Activated CD8-positive, alpha-beta T cell treated with anti-CD3 and anti-CD28 coated beads, Interleukin-2, amount 10 ng/mL, durations not matched to agents 7 days and 5 days (primary cell): ENCODE measurements around the gene CYBA. TPM values are rescaled to one million over a fixed set of nuclear protein-coding genes. Genes with fewer than 3 reads are reported as not detected.

Source experiments
- ATAC-seq: fragments of 150-1000 bp; cut with Tn5 transposase; one replicate; pipeline ENCODE4 v1.10.0; 2021; ENCODE audit warnings: moderate library complexity
- CTCF ChIA-PET: fragments of 350-600 bp; sonication (Branson Sonifier 250); formaldehyde crosslinking; loops from one replicate; lab custom pipeline; 2021; ENCODE audit warnings: antibody characterized with exemption; lab: Charles Lee
- POLR2A ChIA-PET: fragments of 350-600 bp; sonication (Branson Sonifier 250); formaldehyde crosslinking; loops from one replicate; lab custom pipeline; 2021; ENCODE audit warnings: antibody characterized with exemption; lab: Charles Lee
- DNase-seq: peaks from one replicate; pipeline ENCODE4 v3.0.0-alpha.2; 2020
- H3K27ac Mint-ChIP-seq: one replicate; pipeline ENCODE4 v1.8.0; 2021; ENCODE audit warnings: mild to moderate bottlenecking, mixed read lengths
- H3K27me3 Mint-ChIP-seq: one replicate; pipeline ENCODE4 v1.8.0; 2021; ENCODE audit warnings: low read depth, mixed read lengths
- H3K36me3 Mint-ChIP-seq: one replicate; pipeline ENCODE4 v1.8.0; 2021; ENCODE audit warnings: low read depth, mixed read lengths
- H3K4me1 Mint-ChIP-seq: one replicate; pipeline ENCODE4 v1.8.0; 2021; ENCODE audit warnings: low read depth, mixed read lengths
- H3K4me3 Mint-ChIP-seq: one replicate; pipeline ENCODE4 v1.8.0; 2021; ENCODE audit warnings: mild to moderate bottlenecking, mixed read lengths
- H3K9me3 Mint-ChIP-seq: one replicate; pipeline ENCODE4 v1.8.0; 2022; ENCODE audit warnings: mixed read lengths; ENCODE audit not compliant: insufficient read depth
- total RNA-seq, 2 experiments: library from RNA; stranded (reverse); gene quantifications; one replicate each; pipeline ENCODE4 v1.2.3, GENCODE V29; 2021

Gene CYBA
- total RNA-seq, 2 experiments from 2014 or later = 568 to 599 TPM

DNA sequence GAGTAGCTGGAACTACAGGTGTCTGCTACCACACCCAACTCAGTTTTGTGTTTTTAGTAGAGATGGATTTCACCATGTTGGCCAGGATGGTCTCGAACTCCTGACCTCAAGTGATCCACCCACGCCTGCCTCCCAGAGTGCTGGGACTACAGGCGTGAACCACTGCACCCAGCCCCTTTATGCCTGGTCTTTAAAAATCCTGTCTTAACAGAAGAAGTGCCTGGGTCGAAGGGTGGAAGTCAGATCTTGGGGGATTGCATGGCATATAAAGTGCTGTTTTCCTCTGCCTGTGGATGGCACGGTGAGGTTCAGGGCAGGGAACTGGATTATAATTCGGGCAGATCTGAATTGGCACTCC, 50.3 kb downstream of the CYBA start:
- Mint-ChIP-seq H3K27ac (no peak overlapping the region), H3K4me3 (no peak overlapping the region), H3K4me1 (no peaks in the 10 kb centered on the region), H3K36me3 (peaks cover 41% of the 10 kb centered on the region), H3K9me3 (no peaks in the 10 kb centered on the region), H3K27me3 (no peaks in the 10 kb centered on the region)
- ATAC-seq (no peak), DNase-seq (no peak)
- CTCF ChIA-PET = interaction anchor here (1.4 kb wide), 1 partner anchor 10 kb away, joined by 3 read pairs; no protein-coding TSS in a partner anchor
- POLR2A ChIA-PET = no interaction called here

GRCh38 chr16:88599825-88600538, 50.9 kb downstream of the CYBA start:
- Mint-ChIP-seq H3K27me3 (no peaks in the 10 kb centered on the region), H3K4me1 (no peaks in the 10 kb centered on the region), H3K27ac (no peak overlapping the region), H3K36me3 (peaks cover 44% of the 10 kb centered on the region), H3K9me3 (no peaks in the 10 kb centered on the region), H3K4me3 (no peak overlapping the region)
- DNase-seq = no peak
- ATAC-seq = no peak
- CTCF ChIA-PET = no interaction called here
- POLR2A ChIA-PET = no interaction called here

- CTCF ChIA-PET = no interaction called here
- no peak overlapping the region for H3K4me3 Mint-ChIP-seq
- no peak for ATAC-seq
- H3K27me3 Mint-ChIP-seq = no peaks in the 10 kb centered on the region
- H3K4me1 Mint-ChIP-seq = no peaks in the 10 kb centered on the region
- no peak overlapping the region for H3K27ac Mint-ChIP-seq
- H3K9me3 Mint-ChIP-seq = no peaks in the 10 kb centered on the region
- POLR2A ChIA-PET = no interaction called here
- DNase-seq = no peak
- H3K36me3 Mint-ChIP-seq = peaks cover 42% of the 10 kb centered on the region
Measured at GRCh38 chr16:88599092-88599733, 51.6 kb downstream of the CYBA start.

DNA sequence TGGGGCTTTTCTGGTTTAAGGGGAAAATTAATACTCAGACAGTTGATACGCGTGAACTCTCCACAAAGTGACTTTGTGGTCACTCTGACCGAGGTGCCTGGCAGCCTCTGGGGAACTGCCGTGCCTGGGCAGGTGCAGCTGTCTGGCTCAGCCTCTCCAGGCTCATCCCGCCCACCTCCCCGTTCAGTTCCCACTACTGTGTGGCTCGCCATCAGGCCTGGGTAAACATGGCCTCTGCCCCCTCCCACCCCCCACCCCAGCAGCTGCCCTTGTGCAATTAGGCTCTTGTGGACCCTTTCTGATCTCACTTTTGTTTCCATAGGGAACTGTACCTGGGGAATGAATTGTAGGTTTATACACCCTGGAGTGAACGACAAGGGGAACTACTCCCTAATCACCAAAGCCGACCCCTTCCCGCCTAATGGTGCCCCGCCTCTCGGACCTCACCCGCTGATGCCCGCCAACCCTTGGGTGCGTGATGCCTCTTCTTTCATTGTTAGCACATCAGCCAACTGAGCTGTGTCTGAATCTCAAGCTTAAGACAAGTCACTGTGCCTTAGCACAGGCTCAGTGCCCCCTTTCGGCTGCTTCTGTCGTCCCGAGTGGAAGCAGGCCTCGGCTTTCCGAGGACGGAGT, 52.9 kb downstream of the CYBA start:
- ATAC-seq (no peak), DNase-seq (no peak)
- Mint-ChIP-seq H3K27ac (no peak overlapping the region), H3K4me3 (no peak overlapping the region), H3K27me3 (no peaks in the 10 kb centered on the region), H3K9me3 (no peaks in the 10 kb centered on the region), H3K36me3 (peaks cover 47% of the 10 kb centered on the region), H3K4me1 (no peaks in the 10 kb centered on the region)
- CTCF ChIA-PET = no interaction called here
- POLR2A ChIA-PET = no interaction called here

DNA sequence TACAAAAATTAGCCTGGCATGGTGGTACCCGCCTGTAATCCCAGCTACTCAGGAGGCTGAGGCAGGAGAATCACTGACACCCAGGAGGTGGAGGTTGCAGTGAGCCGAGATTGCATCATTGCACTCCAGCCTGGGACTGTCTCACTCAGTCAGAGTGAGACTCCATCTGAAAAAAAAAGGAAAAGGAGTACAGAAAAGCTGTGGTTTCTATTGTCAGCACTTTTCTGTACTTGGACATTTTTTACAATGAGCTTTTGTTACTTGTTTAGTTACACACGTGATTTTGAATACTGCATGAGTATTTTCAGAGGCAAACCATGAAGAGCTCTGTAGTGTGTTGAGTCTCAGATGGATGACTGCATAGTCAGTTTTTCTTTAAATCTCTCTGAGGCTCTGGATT, 54.4 kb downstream of the CYBA start:
- H3K27ac Mint-ChIP-seq = no peak overlapping the region
- POLR2A ChIA-PET = interaction anchor here (0.6 kb wide), 1 partner anchor 153 kb away, joined by 4 read pairs; no protein-coding TSS in a partner anchor
- peaks cover 2% of the 10 kb centered on the region for H3K4me1 Mint-ChIP-seq
- H3K27me3 Mint-ChIP-seq = no peaks in the 10 kb centered on the region
- no peak overlapping the region for H3K4me3 Mint-ChIP-seq
- ATAC-seq = no peak
- CTCF ChIA-PET = interaction anchor here (1.0 to 1.3 kb wide), 2 partner anchors 23 to 1314 kb away, joined by 3 read pairs; no protein-coding TSS in a partner anchor
- DNase-seq = no peak
- H3K9me3 Mint-ChIP-seq = no peaks in the 10 kb centered on the region
- H3K36me3 Mint-ChIP-seq = peaks cover 44% of the 10 kb centered on the region

DNA sequence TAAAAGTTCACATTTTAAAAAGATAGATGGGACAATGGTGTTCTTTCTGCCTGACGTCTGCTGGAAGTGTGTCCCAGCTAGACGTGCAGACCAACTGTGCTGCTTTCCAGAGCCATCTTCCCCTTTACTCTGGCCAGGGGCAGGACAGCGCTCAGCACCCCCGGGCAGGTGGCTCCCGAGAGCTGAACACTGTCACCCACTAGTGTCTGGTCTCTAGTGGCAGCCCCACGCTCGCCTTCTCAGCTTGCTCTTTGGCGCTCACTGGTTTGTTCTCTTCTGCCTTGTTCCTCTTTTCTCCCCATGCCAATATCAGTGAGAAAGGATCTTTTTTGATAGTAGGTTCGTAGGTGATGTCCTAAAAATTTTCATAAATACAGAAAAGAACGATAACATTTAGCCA, 54.9 kb downstream of the CYBA start:
- Mint-ChIP-seq H3K36me3 (peaks cover 43% of the 10 kb centered on the region), H3K9me3 (no peaks in the 10 kb centered on the region), H3K27me3 (no peaks in the 10 kb centered on the region), H3K4me3 (no peak overlapping the region), H3K27ac (no peak overlapping the region), H3K4me1 (peaks cover 3% of the 10 kb centered on the region)
- CTCF ChIA-PET = interaction anchor here (1.0 to 1.3 kb wide), 2 partner anchors 24 to 1315 kb away, joined by 3 read pairs; no protein-coding TSS in a partner anchor
- ATAC-seq (no peak), DNase-seq (no peak)
- POLR2A ChIA-PET = no interaction called here

- ATAC-seq = no peak
- DNase-seq = no peak
- Mint-ChIP-seq H3K4me3 (no peak overlapping the region), H3K9me3 (no peaks in the 10 kb centered on the region), H3K36me3 (peaks cover 41% of the 10 kb centered on the region), H3K4me1 (peaks cover 3% of the 10 kb centered on the region), H3K27ac (no peak overlapping the region), H3K27me3 (no peaks in the 10 kb centered on the region)
- ChIA-PET CTCF (interaction anchor here (1.3 kb wide), 1 partner anchor 24 kb away, joined by 3 read pairs; no protein-coding TSS in a partner anchor), POLR2A (no interaction called here)
Measured at GRCh38 chr16:88595101-88595500, 55.8 kb downstream of the CYBA start.

DNA sequence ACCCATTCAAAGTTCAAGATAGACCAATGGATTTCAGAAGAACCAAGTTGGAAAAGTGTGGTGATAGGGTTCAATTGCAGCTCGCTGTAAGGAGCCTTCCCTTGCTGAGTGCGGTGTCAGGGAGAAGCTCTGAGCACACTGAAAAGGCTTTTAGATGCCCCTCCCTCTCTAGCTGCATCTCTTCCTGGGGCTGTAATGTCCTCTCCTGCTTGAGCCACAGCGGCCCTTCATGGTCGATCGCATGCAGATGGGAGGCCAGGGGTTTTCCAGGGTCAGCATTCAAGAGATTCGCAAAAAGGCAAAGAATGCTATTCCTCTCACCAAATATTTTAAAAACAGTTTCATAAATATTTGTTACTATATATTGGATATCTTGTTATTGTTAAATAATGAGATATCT, 56.9 kb downstream of the CYBA start:
- no peak for ATAC-seq
- ChIA-PET POLR2A (interaction anchor here (0.6 to 1.6 kb wide), 2 partner anchors 16 to 129 kb away, joined by 3 read pairs; no protein-coding TSS in a partner anchor), CTCF (interaction anchor here (1.3 kb wide), 1 partner anchor 26 kb away, joined by 4 read pairs; no protein-coding TSS in a partner anchor)
- peaks cover 6% of the 10 kb centered on the region for H3K4me1 Mint-ChIP-seq
- H3K27me3 Mint-ChIP-seq = no peaks in the 10 kb centered on the region
- no peak for DNase-seq
- H3K36me3 Mint-ChIP-seq = peaks cover 41% of the 10 kb centered on the region
- no peaks in the 10 kb centered on the region for H3K9me3 Mint-ChIP-seq
- H3K27ac Mint-ChIP-seq = no peak overlapping the region
- H3K4me3 Mint-ChIP-seq = no peak overlapping the region

DNA sequence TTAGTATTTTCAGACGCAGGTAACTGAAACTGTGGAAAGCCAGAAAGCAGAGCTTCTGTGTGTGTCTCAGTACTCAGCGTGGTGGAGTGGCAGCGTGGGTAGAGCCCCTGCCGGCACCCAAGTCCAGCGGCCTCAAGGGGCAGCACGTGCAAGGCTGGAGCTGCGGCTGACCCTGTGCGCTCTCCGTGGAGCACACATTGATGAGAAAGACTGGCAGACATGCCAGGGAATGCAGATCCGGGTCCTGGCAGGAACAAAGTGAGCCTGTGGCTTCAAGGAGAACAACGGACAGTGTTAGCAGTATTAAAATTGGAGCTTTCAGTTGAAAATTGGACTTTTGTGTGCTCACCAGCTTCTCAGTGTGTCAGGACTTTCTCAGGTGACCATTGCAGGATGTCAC, 57.4 kb downstream of the CYBA start:
- Mint-ChIP-seq H3K9me3 (no peaks in the 10 kb centered on the region), H3K4me1 (peaks cover 9% of the 10 kb centered on the region), H3K4me3 (no peak overlapping the region), H3K27ac (no peak overlapping the region), H3K36me3 (peaks cover 43% of the 10 kb centered on the region), H3K27me3 (no peaks in the 10 kb centered on the region)
- ATAC-seq = no peak
- no peak for DNase-seq
- ChIA-PET POLR2A (interaction anchor here (0.6 to 1.6 kb wide), 2 partner anchors 17 to 130 kb away, joined by 3 read pairs; no protein-coding TSS in a partner anchor), CTCF (interaction anchor here (1.3 kb wide), 1 partner anchor 26 kb away, joined by 4 read pairs; no protein-coding TSS in a partner anchor)

Other genes starting within 250 kb of the CYBA start
- gene ZFPM1, start 197.8 kb downstream of the CYBA start, total RNA-seq = 10 to 100 TPM; 15.8 to 19.3 TPM
- 10 to 100 TPM; 80.9 to 90.0 TPM for gene ZC3H18, start 80.7 kb downstream of the CYBA start, total RNA-seq
- gene IL17C, start 12.5 kb downstream of the CYBA start, total RNA-seq = under 1 TPM in 1 of 2 experiments, not detected in 1; 0.37 TPM
- 10 to 100 TPM; 86.0 to 96.1 TPM for gene MVD, start 12.0 kb upstream of the CYBA start, total RNA-seq
- gene SNAI3, start 35.5 kb upstream of the CYBA start, total RNA-seq = 10 to 100 TPM; 13.4 to 14.3 TPM
- gene RNF166, start 55.4 kb upstream of the CYBA start, total RNA-seq = 100 to 1,000 TPM; 144 to 166 TPM
- 10 to 100 TPM; 27.5 to 29.2 TPM for gene CTU2, start 55.5 kb upstream of the CYBA start, total RNA-seq
- 100 to 1,000 TPM; 226 to 230 TPM for gene PIEZO1, start 134.2 kb upstream of the CYBA start, total RNA-seq
- gene CDT1, start 152.7 kb upstream of the CYBA start, total RNA-seq = 100 to 1,000 TPM; 126 to 132 TPM
- gene APRT, start 160.9 kb upstream of the CYBA start, total RNA-seq = 100 to 1,000 TPM; 140 to 141 TPM
- gene GALNS, start 205.9 kb upstream of the CYBA start, total RNA-seq = 10 to 100 TPM; 31.1 to 33.3 TPM
- gene TRAPPC2L, start 206.1 kb upstream of the CYBA start, total RNA-seq = 10 to 100 TPM; 61.2 to 65.3 TPM
- gene PABPN1L, start 215.6 kb upstream of the CYBA start, total RNA-seq = not detected